SK-N-SH (cell line): ENCODE measurements around the gene CLCN6. TPM values are rescaled to one million over a fixed set of nuclear protein-coding genes. Genes with fewer than 3 reads are reported as not detected.

Source experiments
- CTCF ChIA-PET: fragments of 300-600, 350-600 bp; formaldehyde crosslinking; extraction: SDS; loops from one replicate; lab custom pipeline; 2021; lab: Yijun Ruan, JAX
- POLR2A ChIA-PET: fragments of 350-600 bp; sonication (Branson Sonifier 250); formaldehyde crosslinking; extraction: SDS; loops from one replicate; lab custom pipeline; 2020; ENCODE audit warnings: antibody characterized with exemption, inconsistent platforms; lab: Yijun Ruan, JAX
- DNase-seq: peaks from one replicate; pipeline ENCODE4 v3.0.0; 2012
- H2AFZ ChIP-seq: fragments of 200-600 bp; sonication (generic); 2 replicates; pipeline ENCODE4 v1.8.1; 2016; ENCODE audit warnings: antibody characterized with exemption, mild to moderate bottlenecking, low read depth
- H3F3A ChIP-seq: fragments of 200-600 bp; sonication (generic); replicated peaks from 2 replicates; pipeline ENCODE3; 2016; ENCODE audit warnings: antibody characterized with exemption, mild to moderate bottlenecking; ENCODE audit not compliant: insufficient read depth
- H3K27ac ChIP-seq, 2 experiments: fragments of 200-500 bp in 1 of 2; fragments of 200-600 bp in 1 of 2; sonication (Bioruptor generic) in 1 of 2; sonication (generic), shearing (Covaris generic) in 1 of 2; 2 replicates each; pipeline versions ENCODE4 v1.5.1 to v1.6.1; 2014 to 2016; ENCODE audit warnings: low read depth in 2 of 2, inconsistent platforms in 1 of 2, low read length in 1 of 2, mild to moderate bottlenecking in 1 of 2, mixed read lengths in 1 of 2
- H3K27me3 ChIP-seq: fragments of 200-600 bp; sonication (generic), shearing (Covaris generic); 2 replicates; pipeline ENCODE4 v1.6.1; 2016; ENCODE audit warnings: mixed run types; ENCODE audit not compliant: insufficient read depth
- H3K36me3 ChIP-seq, 2 experiments: fragments of 200-500 bp in 1 of 2; fragments of 200-600 bp in 1 of 2; sonication (Bioruptor generic) in 1 of 2; sonication (generic) in 1 of 2; replicated peaks in 1 of 2; 2 replicates each; pipeline versions ENCODE3 to v1.5.1; 2014 to 2016; ENCODE audit warnings: low read length in 1 of 2, mild to moderate bottlenecking in 1 of 2; ENCODE audit not compliant: insufficient read depth in 2 of 2, control insufficient read depth in 1 of 2
- H3K4me1 ChIP-seq, 2 experiments: fragments of 200-500 bp in 1 of 2; fragments of 200-600 bp in 1 of 2; sonication (Bioruptor generic) in 1 of 2; sonication (generic), shearing (Covaris generic) in 1 of 2; 2 replicates each; pipeline versions ENCODE4 v1.5.1 to v1.6.1; 2014 to 2016; ENCODE audit warnings: low read depth in 1 of 2, low read length in 1 of 2, mixed run types in 1 of 2; ENCODE audit not compliant: insufficient read depth in 2 of 2, control insufficient read depth in 1 of 2
- H3K4me2 ChIP-seq: fragments of 200-600 bp; sonication (generic), shearing (Covaris generic); 2 replicates; pipeline ENCODE4 v1.6.1; 2017; ENCODE audit warnings: mixed run types
- H3K4me3 ChIP-seq, 2 experiments: fragments of 200-500 bp in 1 of 2; fragments of 200-600 bp in 1 of 2; sonication (Bioruptor generic) in 1 of 2; sonication (generic), shearing (Covaris generic) in 1 of 2; 2 replicates each; pipeline versions ENCODE4 v1.5.1 to v1.8.1; 2014 to 2016; ENCODE audit warnings: low read depth in 2 of 2, inconsistent platforms in 1 of 2, low read length in 1 of 2, mild to moderate bottlenecking in 1 of 2, mixed read lengths in 1 of 2, moderate library complexity in 1 of 2
- H3K79me2 ChIP-seq: fragments of 200-600 bp; sonication (generic); 2 replicates; pipeline ENCODE4 v1.8.1; 2017; ENCODE audit warnings: mild to moderate bottlenecking; ENCODE audit not compliant: insufficient read depth
- H3K9ac ChIP-seq: fragments of 200-600 bp; sonication (generic); 2 replicates; pipeline ENCODE4 v1.6.1; 2017; ENCODE audit warnings: mixed run types
- H3K9me2 ChIP-seq: fragments of 200-600 bp; sonication (generic); 2 replicates; pipeline ENCODE4 v1.6.1; 2017; ENCODE audit warnings: mixed run types
- H3K9me3 ChIP-seq: fragments of 200-600 bp; sonication (generic); 2 replicates; pipeline ENCODE4 v1.6.1; 2017; ENCODE audit warnings: mixed run types, mild to moderate bottlenecking, moderate library complexity
- H4K20me1 ChIP-seq: fragments of 200-600 bp; sonication (generic); 2 replicates; pipeline ENCODE4 v1.6.1; 2017; ENCODE audit warnings: mild to moderate bottlenecking, mixed run types; ENCODE audit not compliant: insufficient read depth
- CHD2 ChIP-seq: fragments of 150-350 bp; IDR thresholded peaks from 2 replicates; pipeline ENCODE4 v1.6.1; 2018; ENCODE audit warnings: low read length; ENCODE audit not compliant: partially characterized antibody
- FOXJ3 ChIP-seq: sonication (generic); formaldehyde crosslinking; IDR thresholded peaks from 2 replicates; pipeline ENCODE4 v1.5.1; 2020; ENCODE audit warnings: mild to moderate bottlenecking, missing genetic modification reagents
- GATA2 ChIP-seq: sonication (generic); formaldehyde crosslinking; IDR thresholded peaks from 2 replicates; pipeline ENCODE4 v1.5.0; 2020; ENCODE audit warnings: mild to moderate bottlenecking, missing genetic modification reagents
- MEF2A ChIP-seq: IDR thresholded peaks from 2 replicates; pipeline ENCODE4 v1.4.0; 2012; ENCODE audit warnings: low read depth, borderline replicate concordance
- MXI1 ChIP-seq: IDR thresholded peaks from 2 replicates; pipeline ENCODE4 v1.6.1; 2012; ENCODE audit warnings: mild to moderate bottlenecking, low read depth, low read length, improper control_type of control experiment
- NFIC ChIP-seq: IDR thresholded peaks from 2 replicates; pipeline ENCODE4 v1.4.0; 2012; ENCODE audit warnings: borderline replicate concordance
- NRF1 ChIP-seq: IDR thresholded peaks from 2 replicates; pipeline ENCODE4 v1.6.1; 2012; ENCODE audit warnings: low read depth, mild to moderate bottlenecking, low read length
- POLR2AphosphoS5 ChIP-seq: IDR thresholded peaks from 2 replicates; pipeline ENCODE4 v1.6.1; 2012; ENCODE audit warnings: low read depth, low read length
- RAD21 ChIP-seq: IDR thresholded peaks from 2 replicates; pipeline ENCODE4 v1.6.1; 2012; ENCODE audit warnings: mild to moderate bottlenecking, low read length
- RXRA ChIP-seq: IDR thresholded peaks from 2 replicates; pipeline ENCODE4 v1.4.0; 2012; ENCODE audit warnings: low read depth, mild to moderate bottlenecking, borderline replicate concordance
- SIN3A ChIP-seq: IDR thresholded peaks from 2 replicates; pipeline ENCODE4 v1.6.1; 2012; ENCODE audit warnings: low read depth, mild to moderate bottlenecking, low read length, moderate library complexity, borderline replicate concordance
- TCF12 ChIP-seq: IDR thresholded peaks from 2 replicates; pipeline ENCODE4 v1.4.0; 2012
- TEAD4 ChIP-seq: IDR thresholded peaks from 2 replicates; pipeline ENCODE4 v1.4.0; 2012; ENCODE audit warnings: mild to moderate bottlenecking, borderline replicate concordance; ENCODE audit not compliant: insufficient read depth
- WGBS: methylation state at CpG from one replicate; pipeline ENCODE4 v1.1.6; 2017; ENCODE audit warnings: low lambda C conversion rate; 5-methylcytosine and 5-hydroxymethylcytosine counted together
- polyA plus RNA-seq, 3 experiments: library from polyadenylated mRNA; depleted of rRNA; stranded (reverse); fragments of >200 nt; gene quantifications; 2 replicates each; pipeline ENCODE4 v1.2.3, GENCODE V29; 2012
- TF ChIP-seq, protein P1 (sequence below): fragments of 150-350 bp; IDR thresholded peaks from 2 replicates; pipeline ENCODE4 v1.6.1; 2016; ENCODE audit warnings: mild to moderate bottlenecking, low read depth, low read length
- TF ChIP-seq, protein P2 (sequence below): IDR thresholded peaks from 2 replicates; pipeline ENCODE4; 2012
- TF ChIP-seq, protein P3 (sequence below): IDR thresholded peaks from 2 replicates; pipeline ENCODE4 v1.4.0; 2012; ENCODE audit warnings: low read depth, borderline replicate concordance
- TF ChIP-seq, protein P4 (sequence below): fragments of 150-350 bp; IDR thresholded peaks from 2 replicates; pipeline ENCODE4 v1.6.1; 2017; ENCODE audit warnings: antibody characterized with exemption, low read length, low read depth, borderline replicate concordance

Gene CLCN6
- polyA plus RNA-seq, 1 of the 3 experiments (the other 2 are of a cell fraction) = 7.4 TPM

DNA sequence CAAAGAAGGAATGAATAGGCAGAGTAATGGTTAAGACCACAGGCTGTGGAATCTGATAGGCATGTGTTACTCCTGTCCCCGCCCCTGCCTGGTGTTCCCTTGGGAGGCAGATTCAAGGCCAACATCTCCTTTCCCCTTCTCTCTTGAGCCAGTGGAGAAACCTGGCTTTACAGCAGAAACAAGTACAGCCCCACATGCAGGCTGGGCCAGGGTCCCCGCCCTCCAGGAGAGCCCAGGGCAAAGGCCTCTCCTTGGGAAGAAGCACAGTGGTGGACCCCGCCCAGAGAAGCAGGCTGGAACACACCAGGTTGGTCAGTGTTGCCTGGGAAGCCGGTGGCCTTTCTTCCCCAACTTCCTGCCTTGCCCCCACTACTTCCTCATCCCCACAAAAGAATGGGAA is 37.2 kb upstream of the CLCN6 start:
- H3K9me2 ChIP-seq = no peaks in the 10 kb centered on the region
- TF ChIP-seq, protein P1, sequence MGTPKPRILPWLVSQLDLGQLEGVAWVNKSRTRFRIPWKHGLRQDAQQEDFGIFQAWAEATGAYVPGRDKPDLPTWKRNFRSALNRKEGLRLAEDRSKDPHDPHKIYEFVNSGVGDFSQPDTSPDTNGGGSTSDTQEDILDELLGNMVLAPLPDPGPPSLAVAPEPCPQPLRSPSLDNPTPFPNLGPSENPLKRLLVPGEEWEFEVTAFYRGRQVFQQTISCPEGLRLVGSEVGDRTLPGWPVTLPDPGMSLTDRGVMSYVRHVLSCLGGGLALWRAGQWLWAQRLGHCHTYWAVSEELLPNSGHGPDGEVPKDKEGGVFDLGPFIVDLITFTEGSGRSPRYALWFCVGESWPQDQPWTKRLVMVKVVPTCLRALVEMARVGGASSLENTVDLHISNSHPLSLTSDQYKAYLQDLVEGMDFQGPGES = no peak
- no peak for TF ChIP-seq MEF2A
- no peak for TF ChIP-seq RXRA
- TF ChIP-seq, protein P2, sequence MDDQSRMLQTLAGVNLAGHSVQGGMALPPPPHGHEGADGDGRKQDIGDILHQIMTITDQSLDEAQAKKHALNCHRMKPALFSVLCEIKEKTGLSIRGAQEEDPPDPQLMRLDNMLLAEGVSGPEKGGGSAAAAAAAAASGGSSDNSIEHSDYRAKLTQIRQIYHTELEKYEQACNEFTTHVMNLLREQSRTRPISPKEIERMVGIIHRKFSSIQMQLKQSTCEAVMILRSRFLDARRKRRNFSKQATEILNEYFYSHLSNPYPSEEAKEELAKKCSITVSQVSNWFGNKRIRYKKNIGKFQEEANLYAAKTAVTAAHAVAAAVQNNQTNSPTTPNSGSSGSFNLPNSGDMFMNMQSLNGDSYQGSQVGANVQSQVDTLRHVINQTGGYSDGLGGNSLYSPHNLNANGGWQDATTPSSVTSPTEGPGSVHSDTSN = no peak
- TF ChIP-seq MXI1 = no peak
- no peak for TF ChIP-seq POLR2AphosphoS5
- TF ChIP-seq NFIC = no peak
- no peak for TF ChIP-seq TEAD4
- no peak for TF ChIP-seq NRF1
- TF ChIP-seq CHD2 = no peak
- no peak for TF ChIP-seq GATA2 (CRISPR knock-in tag)
- no peak for TF ChIP-seq SIN3A
- TF ChIP-seq, protein P3, sequence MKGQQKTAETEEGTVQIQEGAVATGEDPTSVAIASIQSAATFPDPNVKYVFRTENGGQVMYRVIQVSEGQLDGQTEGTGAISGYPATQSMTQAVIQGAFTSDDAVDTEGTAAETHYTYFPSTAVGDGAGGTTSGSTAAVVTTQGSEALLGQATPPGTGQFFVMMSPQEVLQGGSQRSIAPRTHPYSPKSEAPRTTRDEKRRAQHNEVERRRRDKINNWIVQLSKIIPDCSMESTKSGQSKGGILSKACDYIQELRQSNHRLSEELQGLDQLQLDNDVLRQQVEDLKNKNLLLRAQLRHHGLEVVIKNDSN = no peak
- TF ChIP-seq RAD21 = no peak
- no peak for TF ChIP-seq FOXJ3 (CRISPR knock-in tag)
- TF ChIP-seq, all 33 proteins: peak for 0
- H3K4me1 ChIP-seq = peaks cover 0 to 14% of the 10 kb centered on the region in 2 experiments; a peak in 1 of 4 replicates
- no peaks in the 10 kb centered on the region for H3K27me3 ChIP-seq
- POLR2A ChIA-PET = no interaction called here
- no peak overlapping the region for H3K27ac ChIP-seq
- no peak overlapping the region for H2AFZ ChIP-seq
- no peaks in the 10 kb centered on the region for H3F3A ChIP-seq
- H3K9ac ChIP-seq = no peak overlapping the region
- no peak for DNase-seq
- CTCF ChIA-PET = interaction anchor here (1.0 to 1.4 kb wide), 2 partner anchors 14 to 30 kb away, joined by 3 to 5 read pairs; no protein-coding TSS in a partner anchor
- H4K20me1 ChIP-seq = no peaks in the 10 kb centered on the region
- H3K79me2 ChIP-seq = no peaks in the 10 kb centered on the region
- WGBS = 88% methylated on average over 4 of the region's 4 CpGs
- H3K9me3 ChIP-seq = no peaks in the 10 kb centered on the region
- H3K36me3 ChIP-seq = no peaks in the 10 kb centered on the region
- no peak overlapping the region for H3K4me2 ChIP-seq
- no peak overlapping the region for H3K4me3 ChIP-seq

DNA sequence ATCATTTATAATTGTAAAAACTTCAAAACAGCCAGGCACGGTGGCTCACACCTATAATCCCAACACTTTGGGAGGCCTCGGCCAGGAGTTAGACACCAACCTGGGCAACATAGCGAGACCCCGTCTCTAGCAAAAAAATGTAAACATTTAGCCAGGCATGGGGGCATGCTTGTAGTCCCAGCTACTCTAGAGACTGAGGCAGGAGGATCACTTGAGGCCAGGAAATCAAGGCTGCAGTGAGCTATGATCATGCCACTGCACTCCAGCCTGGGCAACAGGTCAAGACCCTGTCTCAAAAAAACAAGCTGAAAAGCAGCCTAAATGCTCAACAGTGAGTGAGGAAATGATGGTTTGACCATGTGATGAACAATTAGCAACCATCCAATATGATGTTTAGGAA is 36.7 kb upstream of the CLCN6 start:
- no peak overlapping the region for H3K4me2 ChIP-seq
- no peaks in the 10 kb centered on the region for H3K9me2 ChIP-seq
- no peaks in the 10 kb centered on the region for H3F3A ChIP-seq
- no peaks in the 10 kb centered on the region for H3K36me3 ChIP-seq
- H4K20me1 ChIP-seq = no peaks in the 10 kb centered on the region
- peaks cover 0 to 10% of the 10 kb centered on the region in 2 experiments; a peak in 1 of 4 replicates for H3K4me1 ChIP-seq
- H3K9ac ChIP-seq = no peak overlapping the region
- ChIA-PET POLR2A (no interaction called here), CTCF (no interaction called here)
- no peak for DNase-seq
- TF ChIP-seq, protein P4, sequence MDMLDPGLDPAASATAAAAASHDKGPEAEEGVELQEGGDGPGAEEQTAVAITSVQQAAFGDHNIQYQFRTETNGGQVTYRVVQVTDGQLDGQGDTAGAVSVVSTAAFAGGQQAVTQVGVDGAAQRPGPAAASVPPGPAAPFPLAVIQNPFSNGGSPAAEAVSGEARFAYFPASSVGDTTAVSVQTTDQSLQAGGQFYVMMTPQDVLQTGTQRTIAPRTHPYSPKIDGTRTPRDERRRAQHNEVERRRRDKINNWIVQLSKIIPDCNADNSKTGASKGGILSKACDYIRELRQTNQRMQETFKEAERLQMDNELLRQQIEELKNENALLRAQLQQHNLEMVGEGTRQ = no peak
- TF ChIP-seq, protein P2 = no peak
- TF ChIP-seq TEAD4 (no peak), GATA2 (CRISPR knock-in tag) (no peak), TCF12 (no peak)
- TF ChIP-seq, protein P3 = no peak
- WGBS = 88% methylated on average over 4 of the region's 4 CpGs
- H3K27ac ChIP-seq = no peak overlapping the region
- no peaks in the 10 kb centered on the region for H3K79me2 ChIP-seq
- no peak overlapping the region for H3K4me3 ChIP-seq
- no peak overlapping the region for H2AFZ ChIP-seq
- H3K9me3 ChIP-seq = no peaks in the 10 kb centered on the region
- H3K27me3 ChIP-seq = no peaks in the 10 kb centered on the region
